Erythroblast (primary cell): ENCODE measurements around the gene MYCN.

Experiments
- GATA1 ChIP-seq: IDR thresholded peaks from 2 replicates; pipeline ENCODE4 v1.6.1; 2011; ENCODE audit warnings: low read depth, mild to moderate bottlenecking, control low read depth, low read length, moderate library complexity
- POLR2A ChIP-seq: IDR thresholded peaks from 2 replicates; pipeline ENCODE4 v1.6.1; 2011; ENCODE audit warnings: mild to moderate bottlenecking, low read length

GRCh38 chr2:15959331-15960153 lies 19.2 kb downstream of the MYCN start:
- TF ChIP-seq POLR2A (no peak), GATA1 (no peak)
